GM19467 (cell line): ENCODE data around the gene MOG.
A peak's percentile ranks its signal among the peaks of the same experiment; 100 is the strongest.
"Not testable (repeated sequence)": the region's sequence is repeated elsewhere in the genome, so short reads cannot be mapped to it uniquely, and the experiment has no call there.

Experiments
- ATAC-seq: cut with Tn5 transposase; IDR thresholded peaks from one replicate; pipeline ENCODE4 v1.9.1; 2021; ENCODE audit warnings: mild to moderate bottlenecking, moderate library complexity; ENCODE audit not compliant: unreplicated experiment

Gene MOG

GRCh38 chr6:29637247-29637646 lies 19.6 kb upstream of the MOG start:
- no peak for ATAC-seq

GRCh38 chr6:29641430-29642148 lies 15.3 kb upstream of the MOG start:
- ATAC-seq = no peak

- no peak for ATAC-seq
These were observed 8.8 kb upstream of the MOG start for GRCh38 chr6:29647927-29648642.

GRCh38 chr6:29649701-29650673 lies 6.9 kb upstream of the MOG start:
- peak; percentile 95 for ATAC-seq

GRCh38 chr6:29651413-29652197 lies 5.3 kb upstream of the MOG start:
- no peak for ATAC-seq

- ATAC-seq = no peak
These were observed 4.7 kb upstream of the MOG start for GRCh38 chr6:29652198-29652584.

- ATAC-seq = no peak
These were observed 3.3 kb upstream of the MOG start for GRCh38 chr6:29653452-29654038.

GRCh38 chr6:29655658-29656057 lies 1.2 kb upstream of the MOG start:
- no peak for ATAC-seq

GRCh38 chr6:29656157-29656556 lies 735 bp upstream of the MOG start:
- ATAC-seq = no peak

- no peak for ATAC-seq
These were observed 4.2 kb downstream of the MOG start for GRCh38 chr6:29661071-29661470.

- not testable (repeated sequence) for ATAC-seq
These were observed 4.7 kb downstream of the MOG start for GRCh38 chr6:29661502-29662141.

- no peak for ATAC-seq
These were observed 6.6 kb downstream of the MOG start for GRCh38 chr6:29663300-29664042.

GRCh38 chr6:29665942-29666825 lies 9.3 kb downstream of the MOG start:
- no peak for ATAC-seq

GRCh38 chr6:29666826-29667130 lies 9.9 kb downstream of the MOG start:
- no peak for ATAC-seq

GRCh38 chr6:29667158-29667557 lies 10.3 kb downstream of the MOG start:
- no peak for ATAC-seq

GRCh38 chr6:29671026-29671425 lies 14.1 kb downstream of the MOG start:
- ATAC-seq = no peak

GRCh38 chr6:29672116-29672515 lies 15.2 kb downstream of the MOG start:
- ATAC-seq = not testable (repeated sequence)

- no peak for ATAC-seq
These were observed 16.3 kb downstream of the MOG start for GRCh38 chr6:29673161-29673560.
